ENCODE results near the gene NUP107. TPM values are rescaled to one million over a fixed set of nuclear protein-coding genes. Genes with fewer than 3 reads are reported as not detected.
A peak's percentile ranks its signal among the peaks of the same experiment; 100 is the strongest.
"Not testable (repeated sequence)": the region's sequence is repeated elsewhere in the genome, so short reads cannot be mapped to it uniquely, and the experiment has no call there.

The NUP107 gene
- 10 to 100 TPM; 65.3 to 81.6 (median 69.4) TPM for polyA plus RNA-seq (ENCODE audit: insufficient read length in 4 of 4)

GRCh38 chr12:68686595-68687521, at the start of gene NUP107:
Gene NUP107 (plus strand): TSS chr12:68686978. CDS start chr12:68687066, 88 bp downstream.
- peak; percentile 92 to 98 (median 94) for DNase-seq (ENCODE audit: low read depth in 4 of 4, low spot score in 2 of 4)

GRCh38 chr12:68637439-68637838, 49.3 kb upstream of the NUP107 start:
- DNase-seq (ENCODE audit: low read depth in 4 of 4, low spot score in 2 of 4): not testable (repeated sequence)

GRCh38 chr12:68638171-68638570, 48.6 kb upstream of the NUP107 start:
- DNase-seq (ENCODE audit: low read depth in 4 of 4, low spot score in 2 of 4): no peak

- DNase-seq (ENCODE audit: low read depth in 4 of 4, low spot score in 2 of 4): no peak
These were observed 47.9 kb upstream of the NUP107 start for GRCh38 chr12:68638721-68639395.

GRCh38 chr12:68639396-68639767, 47.4 kb upstream of the NUP107 start:
- DNase-seq (ENCODE audit: low read depth in 4 of 4, low spot score in 2 of 4): no peak

- DNase-seq (ENCODE audit: low read depth in 4 of 4, low spot score in 2 of 4): no peak
These were observed 45.6 kb upstream of the NUP107 start for GRCh38 chr12:68641138-68641537.

- no peak for DNase-seq (ENCODE audit: low read depth in 4 of 4, low spot score in 2 of 4)
These were observed 40.3 kb upstream of the NUP107 start for GRCh38 chr12:68646484-68646883.

GRCh38 chr12:68647507-68647906, 39.3 kb upstream of the NUP107 start:
- DNase-seq (ENCODE audit: low read depth in 4 of 4, low spot score in 2 of 4): no peak

GRCh38 chr12:68648179-68648578, 38.6 kb upstream of the NUP107 start:
- no peak for DNase-seq (ENCODE audit: low read depth in 4 of 4, low spot score in 2 of 4)

- no peak for DNase-seq (ENCODE audit: low read depth in 4 of 4, low spot score in 2 of 4)
These were observed 21.7 kb upstream of the NUP107 start for GRCh38 chr12:68665016-68665569.

GRCh38 chr12:68667291-68667690, 19.5 kb upstream of the NUP107 start:
- DNase-seq (ENCODE audit: low read depth in 4 of 4, low spot score in 2 of 4): no peak

- no peak for DNase-seq (ENCODE audit: low read depth in 4 of 4, low spot score in 2 of 4)
These were observed 18.9 kb upstream of the NUP107 start for GRCh38 chr12:68667896-68668295.

- DNase-seq (ENCODE audit: low read depth in 4 of 4, low spot score in 2 of 4): no peak
These were observed 15.6 kb upstream of the NUP107 start for GRCh38 chr12:68671179-68671578.

- DNase-seq (ENCODE audit: low read depth in 4 of 4, low spot score in 2 of 4): no peak
These were observed 13.0 kb upstream of the NUP107 start for GRCh38 chr12:68673788-68674187.

GRCh38 chr12:68674376-68674775, 12.4 kb upstream of the NUP107 start:
- no peak for DNase-seq (ENCODE audit: low read depth in 4 of 4, low spot score in 2 of 4)

GRCh38 chr12:68675101-68675842, 11.5 kb upstream of the NUP107 start:
- DNase-seq (ENCODE audit: low read depth in 4 of 4, low spot score in 2 of 4): no peak

- DNase-seq (ENCODE audit: low read depth in 4 of 4, low spot score in 2 of 4): not testable (repeated sequence)
These were observed 9.9 kb upstream of the NUP107 start for GRCh38 chr12:68676854-68677253.

- DNase-seq (ENCODE audit: low read depth in 4 of 4, low spot score in 2 of 4): peak in 1 of 4 donors; percentile 7
These were observed 550 bp upstream of the NUP107 start for GRCh38 chr12:68686262-68686594.

- no peak for DNase-seq (ENCODE audit: low read depth in 4 of 4, low spot score in 2 of 4)
These were observed 8.7 kb downstream of the NUP107 start for GRCh38 chr12:68695454-68695853.

GRCh38 chr12:68699486-68699885, 12.7 kb downstream of the NUP107 start:
- no peak for DNase-seq (ENCODE audit: low read depth in 4 of 4, low spot score in 2 of 4)

- no peak for DNase-seq (ENCODE audit: low read depth in 4 of 4, low spot score in 2 of 4)
These were observed 41.0 kb downstream of the NUP107 start for GRCh38 chr12:68727776-68728175.
